Naive B cell (primary cell): Measurements from ENCODE around the gene MEGF8. TPM values are rescaled to one million over a fixed set of nuclear protein-coding genes. Genes with fewer than 3 reads are reported as not detected.

Experiments
- ATAC-seq, 2 donors: fragments of 150-1000 bp; cut with Tn5 transposase; 2 replicates each; pipeline ENCODE4 v1.10.0; 2021; ENCODE audit warnings: low read depth in 2 of 2, mild to moderate bottlenecking in 2 of 2, moderate library complexity in 2 of 2
- DNase-seq: peaks from one replicate; pipeline ENCODE4 v3.0.0; 2022
- H3K27ac Mint-ChIP-seq, 6 donors: one replicate each; pipeline ENCODE4 v1.8.0; 2020 to 2022; ENCODE audit warnings: mild to moderate bottlenecking in 6 of 6, mixed read lengths in 6 of 6, moderate library complexity in 5 of 6, inconsistent platforms in 2 of 6
- H3K27me3 Mint-ChIP-seq, 3 donors: one replicate each; pipeline ENCODE4 v1.8.0; 2021 to 2022; ENCODE audit warnings: mixed read lengths in 3 of 3, mild to moderate bottlenecking in 1 of 3
- H3K36me3 Mint-ChIP-seq, 2 donors: one replicate each; pipeline ENCODE4 v1.8.0; 2020 to 2022; ENCODE audit warnings: mixed read lengths in 2 of 2, inconsistent platforms in 1 of 2, mild to moderate bottlenecking in 1 of 2
- H3K4me1 Mint-ChIP-seq, 3 donors: one replicate each; pipeline ENCODE4 v1.8.0; 2020 to 2022; ENCODE audit warnings: mixed read lengths in 3 of 3, inconsistent platforms in 1 of 3, mild to moderate bottlenecking in 1 of 3, moderate library complexity in 1 of 3
- H3K4me3 Mint-ChIP-seq, 8 donors: one replicate each; pipeline ENCODE4 v1.8.0; 2020 to 2022; ENCODE audit warnings: mild to moderate bottlenecking in 8 of 8, mixed read lengths in 8 of 8, moderate library complexity in 8 of 8, inconsistent platforms in 2 of 8
- H3K9me3 Mint-ChIP-seq, 7 donors: one replicate each; pipeline ENCODE4 v1.8.0; 2020 to 2022; ENCODE audit warnings: mixed read lengths in 7 of 7, mild to moderate bottlenecking in 5 of 7, inconsistent platforms in 2 of 7, moderate library complexity in 1 of 7
- polyA plus RNA-seq, 6 donors: library from polyadenylated mRNA; unstranded; fragments of 300-500 nt; fragmentation: Illumina TruSeq; gene quantifications; one replicate each; pipeline ENCODE4 v1.2.3, GENCODE V29; 2021; ENCODE audit warnings: low read depth in 6 of 6

Gene MEGF8
- polyA plus RNA-seq, 6 donors from 2014 or later: 0.34 to 1.5 (median 0.45) TPM; not detected in 1

DNA sequence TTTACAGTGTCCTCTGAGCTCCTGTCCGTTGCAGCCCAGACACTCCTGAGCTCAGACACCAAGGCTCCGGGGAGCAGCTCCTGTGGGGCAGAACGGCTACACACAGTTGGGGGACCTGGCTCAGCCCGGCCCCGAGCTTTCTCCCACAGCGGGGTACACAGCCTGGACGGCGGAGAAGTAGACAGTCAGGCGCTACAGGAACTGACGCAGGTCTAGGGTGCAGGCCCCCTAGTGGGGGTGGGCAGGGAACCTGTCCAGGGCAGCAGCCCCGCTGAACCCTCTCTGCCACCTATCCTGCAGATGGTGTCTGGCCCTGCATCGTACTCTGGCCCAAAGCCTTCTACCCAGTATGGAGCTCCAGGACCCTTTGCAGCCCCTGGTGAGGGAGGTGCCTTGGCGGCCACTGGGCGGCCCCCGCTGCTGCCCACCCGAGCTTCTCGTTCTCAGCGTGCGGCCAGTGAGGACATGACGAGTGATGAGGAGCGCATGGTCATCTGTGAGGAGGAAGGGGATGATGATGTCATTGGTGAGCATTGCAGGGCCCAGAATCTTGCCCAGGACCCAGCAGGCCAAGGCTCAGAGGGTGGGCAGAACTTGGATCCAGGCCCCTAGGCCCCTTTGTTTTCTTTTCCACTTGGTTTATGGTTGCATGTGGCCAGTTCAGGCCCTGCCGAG, 36.4 kb upstream of the MEGF8 start:
- peaks cover 0 to 21% of the 10 kb centered on the region in 2 donors for H3K36me3 Mint-ChIP-seq
- H3K4me3 Mint-ChIP-seq: no peak overlapping the region
- ATAC-seq: no peak
- H3K27me3 Mint-ChIP-seq: no peaks in the 10 kb centered on the region
- peak overlapping the region in 2 of 6 donors; percentile 22 to 70 for H3K27ac Mint-ChIP-seq
- H3K4me1 Mint-ChIP-seq: peaks cover 21 to 34% (median 30%) of the 10 kb centered on the region in 3 donors
- no peak for DNase-seq
- H3K9me3 Mint-ChIP-seq: no peaks in the 10 kb centered on the region

DNA sequence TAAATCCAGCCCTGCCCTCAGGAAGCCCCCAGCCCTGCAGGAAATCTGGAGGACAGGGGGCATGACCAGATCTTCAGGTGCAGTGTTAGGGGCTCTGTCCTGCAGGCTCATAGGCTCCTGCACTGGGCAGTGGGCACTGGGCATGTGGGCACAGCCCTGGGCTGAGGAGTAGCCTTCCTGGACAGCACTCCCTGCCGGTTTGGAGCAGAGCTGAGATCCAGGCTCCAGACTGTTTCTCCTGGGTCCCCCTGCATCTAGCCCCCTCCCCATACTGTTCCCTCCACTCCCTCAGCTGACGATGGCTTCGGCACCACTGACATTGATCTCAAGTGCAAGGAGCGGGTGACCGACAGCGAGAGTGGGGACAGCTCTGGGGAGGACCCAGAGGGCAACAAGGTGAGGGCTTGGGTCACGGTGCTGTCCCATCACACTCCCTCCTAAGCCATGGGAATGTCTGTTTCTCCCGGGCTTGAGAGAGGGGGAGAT, 35.8 kb upstream of the MEGF8 start:
- H3K36me3 Mint-ChIP-seq: peaks cover 0 to 23% of the 10 kb centered on the region in 2 donors
- no peak for ATAC-seq
- H3K27ac Mint-ChIP-seq: peak overlapping the region in 1 of 6 donors; percentile 22
- DNase-seq: no peak
- H3K4me3 Mint-ChIP-seq: no peak overlapping the region
- peaks cover 21 to 32% (median 30%) of the 10 kb centered on the region in 3 donors for H3K4me1 Mint-ChIP-seq
- no peaks in the 10 kb centered on the region for H3K27me3 Mint-ChIP-seq
- H3K9me3 Mint-ChIP-seq: no peaks in the 10 kb centered on the region

DNA sequence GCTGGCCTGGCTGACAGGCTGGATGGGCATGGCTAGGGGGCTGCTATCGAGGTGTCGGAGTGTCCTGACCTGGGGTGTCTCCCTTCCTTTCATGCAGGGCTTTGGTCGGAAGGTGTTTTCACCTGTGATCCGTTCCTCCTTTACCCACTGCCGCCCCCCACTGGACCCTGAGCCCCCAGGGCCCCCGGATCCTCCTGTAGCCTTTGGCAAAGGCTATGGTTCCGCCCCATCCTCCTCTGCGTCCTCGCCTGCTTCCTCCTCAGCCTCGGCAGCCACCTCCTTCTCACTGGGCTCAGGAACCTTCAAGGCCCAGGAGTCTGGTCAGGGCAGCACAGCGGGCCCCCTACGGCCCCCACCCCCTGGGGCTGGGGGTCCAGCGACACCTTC, 35.3 kb upstream of the MEGF8 start:
- H3K4me1 Mint-ChIP-seq: peaks cover 15 to 27% (median 24%) of the 10 kb centered on the region in 3 donors
- peaks cover 0 to 23% of the 10 kb centered on the region in 2 donors for H3K36me3 Mint-ChIP-seq
- ATAC-seq (no peak), DNase-seq (no peak)
- no peak overlapping the region for H3K27ac Mint-ChIP-seq
- H3K27me3 Mint-ChIP-seq: no peaks in the 10 kb centered on the region
- no peaks in the 10 kb centered on the region for H3K9me3 Mint-ChIP-seq
- H3K4me3 Mint-ChIP-seq: no peak overlapping the region

DNA sequence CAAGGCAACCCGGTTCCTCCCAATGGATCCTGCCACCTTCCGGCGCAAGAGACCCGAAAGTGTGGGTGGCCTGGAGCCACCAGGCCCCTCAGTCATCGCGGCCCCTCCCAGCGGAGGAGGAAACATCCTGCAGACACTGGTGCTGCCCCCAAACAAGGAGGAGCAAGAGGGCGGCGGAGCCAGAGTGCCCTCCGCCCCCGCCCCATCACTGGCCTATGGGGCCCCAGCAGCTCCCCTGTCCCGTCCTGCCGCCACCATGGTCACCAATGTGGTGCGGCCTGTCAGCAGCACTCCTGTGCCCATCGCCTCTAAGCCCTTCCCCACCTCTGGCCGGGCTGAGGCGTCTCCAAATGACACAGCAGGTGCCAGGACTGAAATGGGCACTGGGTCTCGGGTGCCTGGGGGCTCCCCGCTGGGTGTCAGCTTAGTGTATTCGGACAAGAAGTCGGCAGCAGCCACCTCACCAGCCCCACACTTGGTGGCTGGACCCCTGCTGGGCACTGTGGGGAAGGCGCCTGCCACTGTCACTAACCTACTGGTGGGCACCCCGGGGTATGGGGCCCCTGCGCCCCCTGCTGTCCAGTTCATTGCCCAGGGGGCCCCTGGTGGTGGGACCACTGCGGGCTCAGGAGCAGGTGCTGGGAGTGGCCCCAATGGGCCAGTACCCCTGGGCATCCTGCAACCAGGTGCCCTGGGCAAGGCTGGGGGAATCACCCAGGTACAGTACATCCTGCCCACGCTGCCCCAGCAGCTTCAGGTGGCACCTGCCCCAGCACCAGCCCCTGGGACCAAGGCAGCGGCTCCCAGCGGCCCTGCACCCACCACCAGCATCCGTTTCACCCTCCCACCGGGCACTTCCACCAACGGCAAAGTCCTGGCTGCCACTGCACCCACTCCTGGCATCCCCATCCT, 34.7 kb upstream of the MEGF8 start:
- no peak overlapping the region for H3K4me3 Mint-ChIP-seq

DNA sequence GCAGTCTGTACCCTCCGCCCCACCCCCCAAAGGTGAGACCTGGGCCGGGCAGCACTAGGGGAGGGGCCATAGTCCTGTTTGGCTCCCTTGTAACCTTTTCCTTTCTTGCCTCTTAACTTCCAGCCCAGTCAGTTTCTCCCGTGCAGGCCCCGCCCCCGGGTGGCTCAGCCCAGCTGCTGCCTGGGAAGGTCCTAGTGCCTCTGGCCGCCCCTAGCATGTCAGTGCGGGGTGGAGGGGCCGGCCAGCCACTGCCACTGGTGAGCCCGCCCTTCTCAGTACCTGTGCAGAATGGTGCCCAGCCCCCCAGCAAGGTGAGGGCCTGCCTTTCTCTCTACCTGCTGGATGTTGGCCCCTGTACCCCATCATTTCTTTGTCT, 34.0 kb upstream of the MEGF8 start:
- ATAC-seq (no peak), DNase-seq (no peak)
- H3K36me3 Mint-ChIP-seq: peaks cover 0 to 23% of the 10 kb centered on the region in 2 donors
- H3K4me3 Mint-ChIP-seq: no peak overlapping the region
- no peaks in the 10 kb centered on the region for H3K9me3 Mint-ChIP-seq
- peak overlapping the region in 2 of 6 donors; percentile 50 to 75 for H3K27ac Mint-ChIP-seq
- peaks cover 10 to 20% (median 15%) of the 10 kb centered on the region in 3 donors for H3K4me1 Mint-ChIP-seq
- H3K27me3 Mint-ChIP-seq: no peaks in the 10 kb centered on the region

More for the DNA sequence above, 34.7 kb upstream of the MEGF8 start:
- H3K9me3 Mint-ChIP-seq: no peaks in the 10 kb centered on the region
- DNase-seq: peak; percentile 70
- peak; percentile 83 to 84 for ATAC-seq
- H3K36me3 Mint-ChIP-seq: peaks cover 0 to 23% of the 10 kb centered on the region in 2 donors
- no peaks in the 10 kb centered on the region for H3K27me3 Mint-ChIP-seq
- H3K27ac Mint-ChIP-seq: peak overlapping the region in 4 of 6 donors; percentile 12 to 75 (median 36)
- H3K4me1 Mint-ChIP-seq: peaks cover 12 to 21% (median 18%) of the 10 kb centered on the region in 3 donors

DNA sequence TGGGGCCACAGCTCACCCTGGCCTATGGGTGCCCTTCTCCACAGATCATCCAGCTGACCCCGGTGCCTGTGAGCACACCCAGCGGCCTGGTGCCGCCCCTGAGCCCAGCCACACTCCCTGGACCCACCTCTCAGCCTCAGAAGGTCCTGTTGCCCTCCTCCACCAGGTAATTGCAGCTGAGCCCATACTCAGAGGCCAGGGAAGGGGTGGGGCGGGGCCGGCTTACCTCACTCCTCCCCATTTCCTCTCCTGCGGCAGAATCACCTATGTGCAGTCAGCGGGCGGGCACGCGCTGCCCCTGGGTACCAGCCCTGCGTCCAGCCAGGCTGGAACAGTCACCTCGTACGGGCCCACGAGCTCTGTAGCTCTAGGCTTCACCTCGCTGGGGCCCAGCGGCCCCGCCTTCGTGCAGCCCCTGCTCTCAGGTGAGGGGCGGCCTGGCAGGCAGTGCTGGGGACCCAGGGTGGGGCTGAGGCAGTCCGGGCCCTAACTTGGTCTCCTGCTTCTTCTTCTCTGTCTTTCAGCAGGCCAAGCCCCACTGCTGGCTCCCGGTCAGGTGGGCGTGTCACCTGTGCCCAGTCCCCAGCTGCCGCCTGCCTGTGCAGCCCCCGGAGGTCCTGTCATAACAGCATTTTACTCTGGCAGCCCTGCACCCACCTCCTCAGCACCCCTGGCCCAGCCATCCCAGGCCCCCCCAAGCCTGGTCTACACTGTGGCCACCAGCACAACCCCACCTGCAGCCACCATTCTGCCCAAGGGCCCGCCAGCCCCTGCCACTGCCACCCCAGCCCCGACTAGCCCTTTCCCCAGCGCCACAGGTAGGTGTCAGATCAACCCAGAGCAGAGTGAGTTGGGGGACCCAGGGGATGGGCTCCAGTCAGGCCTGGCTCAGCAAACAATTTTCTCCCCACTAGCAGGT, 33.1 kb upstream of the MEGF8 start:
- no peaks in the 10 kb centered on the region for H3K9me3 Mint-ChIP-seq
- no peak overlapping the region for H3K4me3 Mint-ChIP-seq
- no peaks in the 10 kb centered on the region for H3K27me3 Mint-ChIP-seq
- H3K36me3 Mint-ChIP-seq: peaks cover 0 to 23% of the 10 kb centered on the region in 2 donors
- peaks cover 12 to 19% (median 15%) of the 10 kb centered on the region in 3 donors for H3K4me1 Mint-ChIP-seq
- DNase-seq (no peak), ATAC-seq (no peak)
- peak overlapping the region in 2 of 6 donors; percentile 50 to 54 for H3K27ac Mint-ChIP-seq

DNA sequence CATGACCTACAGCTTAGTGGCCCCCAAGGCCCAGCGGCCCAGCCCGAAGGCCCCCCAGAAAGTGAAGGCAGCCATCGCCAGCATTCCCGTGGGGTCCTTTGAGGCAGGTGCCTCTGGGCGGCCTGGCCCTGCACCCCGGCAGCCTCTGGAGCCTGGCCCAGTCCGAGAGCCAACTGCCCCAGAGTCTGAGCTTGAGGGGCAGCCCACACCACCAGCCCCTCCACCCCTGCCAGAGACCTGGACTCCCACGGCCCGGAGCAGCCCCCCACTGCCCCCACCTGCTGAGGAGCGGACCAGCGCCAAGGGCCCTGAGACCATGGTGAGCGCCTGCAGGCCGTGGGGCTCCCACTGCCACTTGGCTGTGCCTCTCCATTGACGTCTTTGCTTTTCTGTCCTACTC, 32.5 kb upstream of the MEGF8 start:
- no peak for ATAC-seq
- Mint-ChIP-seq H3K4me1 (peaks cover 12 to 19% (median 15%) of the 10 kb centered on the region in 3 donors), H3K9me3 (no peaks in the 10 kb centered on the region), H3K27me3 (no peaks in the 10 kb centered on the region), H3K36me3 (peaks cover 0 to 23% of the 10 kb centered on the region in 2 donors), H3K4me3 (no peak overlapping the region), H3K27ac (peak overlapping the region in 1 of 6 donors; percentile 93)
- no peak for DNase-seq

DNA sequence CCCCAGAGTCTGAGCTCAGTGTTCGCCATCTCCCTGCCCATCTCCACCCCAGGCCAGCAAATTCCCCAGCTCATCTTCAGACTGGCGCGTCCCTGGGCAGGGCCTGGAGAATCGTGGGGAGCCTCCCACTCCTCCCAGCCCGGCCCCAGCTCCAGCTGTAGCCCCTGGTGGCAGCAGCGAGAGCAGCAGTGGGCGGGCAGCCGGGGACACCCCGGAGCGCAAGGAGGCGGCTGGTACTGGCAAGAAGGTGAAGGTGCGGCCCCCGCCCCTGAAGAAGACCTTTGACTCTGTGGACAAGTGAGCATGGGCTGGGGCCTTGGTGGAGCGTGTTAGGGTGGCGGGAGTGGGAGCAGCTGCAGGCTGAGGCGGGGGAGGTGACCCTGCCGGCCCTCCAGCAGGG, 31.9 kb upstream of the MEGF8 start:
- Mint-ChIP-seq H3K27ac (peak overlapping the region in 1 of 6 donors; percentile 62), H3K27me3 (no peaks in the 10 kb centered on the region), H3K4me3 (no peak overlapping the region), H3K36me3 (peaks cover 0 to 23% of the 10 kb centered on the region in 2 donors), H3K4me1 (peaks cover 12 to 19% (median 15%) of the 10 kb centered on the region in 3 donors), H3K9me3 (no peaks in the 10 kb centered on the region)
- DNase-seq: no peak
- ATAC-seq: no peak

DNA sequence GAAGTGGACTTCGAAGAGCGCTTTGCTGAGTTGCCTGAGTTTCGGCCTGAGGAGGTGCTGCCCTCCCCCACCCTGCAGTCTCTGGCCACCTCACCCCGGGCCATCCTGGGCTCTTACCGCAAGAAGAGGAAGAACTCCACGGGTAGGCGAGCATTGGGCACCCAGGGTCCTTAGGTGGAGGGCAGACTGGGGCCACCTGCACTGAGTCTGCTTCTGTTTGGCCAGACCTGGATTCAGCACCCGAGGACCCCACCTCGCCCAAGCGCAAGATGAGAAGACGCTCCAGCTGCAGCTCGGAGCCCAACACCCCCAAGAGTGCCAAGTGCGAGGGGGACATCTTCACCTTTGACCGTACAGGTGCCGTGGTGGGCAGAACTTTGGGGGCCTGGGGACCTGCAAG, 31.5 kb upstream of the MEGF8 start:
- H3K27ac Mint-ChIP-seq: peak overlapping the region in 2 of 6 donors; percentile 22 to 62
- peaks cover 12 to 19% (median 15%) of the 10 kb centered on the region in 3 donors for H3K4me1 Mint-ChIP-seq
- H3K4me3 Mint-ChIP-seq: no peak overlapping the region
- no peak for DNase-seq
- peaks cover 0 to 23% of the 10 kb centered on the region in 2 donors for H3K36me3 Mint-ChIP-seq
- ATAC-seq: no peak
- H3K27me3 Mint-ChIP-seq: no peaks in the 10 kb centered on the region
- no peaks in the 10 kb centered on the region for H3K9me3 Mint-ChIP-seq

DNA sequence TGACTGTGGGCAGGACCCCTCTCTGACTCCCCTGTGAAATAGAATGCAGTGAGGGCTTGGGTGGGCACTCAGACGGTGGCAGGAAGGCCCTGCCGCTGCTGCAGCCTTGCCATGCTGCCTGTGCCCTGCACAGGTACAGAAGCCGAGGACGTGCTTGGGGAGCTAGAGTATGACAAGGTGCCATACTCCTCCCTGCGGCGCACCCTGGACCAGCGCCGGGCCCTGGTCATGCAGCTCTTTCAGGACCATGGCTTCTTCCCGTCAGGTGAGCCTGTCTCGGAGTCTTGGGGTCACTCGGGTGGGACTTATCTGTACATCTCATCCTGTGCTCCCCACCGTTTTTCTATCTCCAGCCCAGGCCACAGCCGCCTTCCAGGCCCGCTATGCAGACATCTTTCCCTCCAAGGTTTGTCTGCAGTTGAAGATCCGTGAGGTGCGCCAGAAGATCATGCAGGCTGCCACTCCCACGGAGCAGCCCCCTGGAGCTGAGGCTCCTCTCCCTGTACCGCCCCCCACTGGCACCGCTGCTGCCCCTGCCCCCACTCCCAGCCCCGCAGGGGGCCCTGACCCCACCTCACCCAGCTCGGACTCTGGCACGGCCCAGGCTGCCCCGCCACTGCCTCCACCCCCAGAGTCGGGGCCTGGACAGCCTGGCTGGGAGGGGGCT, 30.8 kb upstream of the MEGF8 start:
- H3K27me3 Mint-ChIP-seq: no peaks in the 10 kb centered on the region
- DNase-seq (no peak), ATAC-seq (no peak)
- no peak overlapping the region for H3K27ac Mint-ChIP-seq
- no peaks in the 10 kb centered on the region for H3K9me3 Mint-ChIP-seq
- H3K4me3 Mint-ChIP-seq: no peak overlapping the region
- H3K36me3 Mint-ChIP-seq: peaks cover 0 to 23% of the 10 kb centered on the region in 2 donors
- peaks cover 12 to 19% (median 15%) of the 10 kb centered on the region in 3 donors for H3K4me1 Mint-ChIP-seq

DNA sequence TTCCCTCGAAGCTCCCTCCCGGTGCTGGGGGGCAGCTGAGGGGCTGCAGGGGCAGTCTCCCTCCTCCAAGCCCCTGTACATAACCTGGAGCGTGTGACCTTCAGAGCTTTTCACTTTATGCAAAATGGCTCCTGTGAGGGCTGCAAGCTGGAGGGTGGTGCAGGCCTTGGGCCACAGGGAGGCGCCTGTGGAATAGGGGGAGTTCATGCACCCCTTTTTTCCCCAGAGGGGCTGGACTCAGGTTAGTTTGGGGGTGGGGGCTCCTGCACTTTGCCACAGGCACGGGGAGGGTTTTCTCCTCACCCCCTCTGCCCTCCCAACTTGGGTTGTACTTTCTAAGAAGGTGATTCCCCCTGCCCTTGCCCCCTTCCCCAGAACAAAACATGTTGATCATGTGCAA, 30.1 kb upstream of the MEGF8 start:
- peaks cover 0 to 23% of the 10 kb centered on the region in 2 donors for H3K36me3 Mint-ChIP-seq
- no peaks in the 10 kb centered on the region for H3K9me3 Mint-ChIP-seq
- no peak for ATAC-seq
- no peak for DNase-seq
- H3K27me3 Mint-ChIP-seq: no peaks in the 10 kb centered on the region
- H3K27ac Mint-ChIP-seq: no peak overlapping the region
- H3K4me3 Mint-ChIP-seq: no peak overlapping the region
- H3K4me1 Mint-ChIP-seq: peaks cover 12 to 19% (median 15%) of the 10 kb centered on the region in 3 donors

DNA sequence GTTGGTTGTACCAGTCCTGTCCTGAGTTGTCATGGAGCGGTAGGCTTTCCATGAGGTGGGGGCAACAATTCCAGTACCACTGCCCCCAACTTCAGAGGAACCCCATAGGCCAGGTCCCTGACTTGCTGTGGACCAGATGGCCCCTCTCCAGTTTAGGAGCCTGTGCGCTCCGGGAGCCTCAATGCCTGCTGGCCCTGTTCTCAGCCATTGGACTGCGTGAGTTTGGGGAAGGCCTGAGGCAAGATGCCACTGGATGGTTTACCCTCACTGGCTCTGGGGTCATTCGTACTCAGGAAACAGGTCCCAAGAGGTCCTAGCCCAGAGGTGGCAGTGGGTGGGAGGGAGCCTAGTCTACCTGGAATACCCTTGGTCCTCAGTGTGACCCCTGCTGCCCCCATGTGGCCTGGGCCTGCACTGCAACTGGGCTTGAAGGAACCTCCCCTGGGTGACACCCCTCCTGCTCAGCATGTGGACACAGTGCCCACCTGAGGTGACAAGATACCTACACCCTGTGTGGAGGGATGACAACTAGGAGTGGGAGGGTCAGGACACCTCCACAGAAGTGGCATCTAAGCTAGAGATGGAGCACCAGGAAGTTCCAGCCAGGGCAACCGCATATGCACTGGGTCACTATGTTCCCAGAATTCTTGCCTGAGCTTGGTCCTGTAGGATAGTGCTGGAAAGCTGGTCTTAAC, 29.5 kb upstream of the MEGF8 start:
- H3K4me3 Mint-ChIP-seq: no peak overlapping the region
- peaks cover 0 to 23% of the 10 kb centered on the region in 2 donors for H3K36me3 Mint-ChIP-seq
- H3K4me1 Mint-ChIP-seq: peaks cover 13 to 19% (median 15%) of the 10 kb centered on the region in 3 donors
- DNase-seq (peak; percentile 87), ATAC-seq (peak; percentile 90 to 91)
- H3K9me3 Mint-ChIP-seq: no peaks in the 10 kb centered on the region
- H3K27me3 Mint-ChIP-seq: no peaks in the 10 kb centered on the region
- H3K27ac Mint-ChIP-seq: peak overlapping the region in 4 of 6 donors; percentile 10 to 74 (median 54)
